WTC11 (cell line): Measurements from ENCODE around the gene FRMD6. TPM values are rescaled to one million over a fixed set of nuclear protein-coding genes. Genes with fewer than 3 reads are reported as not detected.
"Not testable (repeated sequence)": the region's sequence is repeated elsewhere in the genome, so short reads cannot be mapped to it uniquely, and the experiment has no call there.

Source experiments
- ATAC-seq: fragments of 200-7000 bp; cut with Tn5 transposase; 2 replicates; pipeline ENCODE4 v1.10.0; 2021; ENCODE audit warnings: mild to moderate bottlenecking, moderate library complexity
- CTCF ChIA-PET: fragments of 300-600 bp; sonication (Branson Sonifier 250); formaldehyde crosslinking; loops from one replicate; lab custom pipeline; 2021; ENCODE audit warnings: antibody characterized with exemption; lab: Charles Lee
- POLR2A ChIA-PET: fragments of 350-600 bp; sonication (Branson Sonifier 250); formaldehyde crosslinking; loops from one replicate; lab custom pipeline; 2021; ENCODE audit warnings: antibody characterized with exemption; lab: Charles Lee
- DNase-seq: peaks from one replicate; pipeline ENCODE4 v3.0.0; 2021; ENCODE audit warnings: low spot score
- H3K27ac Mint-ChIP-seq: 2 replicates; pipeline ENCODE4 v1.8.0; 2021; ENCODE audit warnings: mixed read lengths
- H3K27me3 Mint-ChIP-seq: 2 replicates; pipeline ENCODE4 v1.8.0; 2021; ENCODE audit warnings: low read depth, mild to moderate bottlenecking, moderate library complexity, mixed read lengths
- H3K36me3 Mint-ChIP-seq: 2 replicates; pipeline ENCODE4 v1.8.0; 2021; ENCODE audit warnings: mixed read lengths
- H3K4me1 Mint-ChIP-seq: 2 replicates; pipeline ENCODE4 v1.8.0; 2022; ENCODE audit warnings: mixed read lengths
- H3K4me3 Mint-ChIP-seq: 2 replicates; pipeline ENCODE4 v1.8.0; 2021; ENCODE audit warnings: mild to moderate bottlenecking, moderate library complexity, mixed read lengths
- H3K9me3 Mint-ChIP-seq: 2 replicates; pipeline ENCODE4 v1.8.0; 2021; ENCODE audit warnings: mixed read lengths
- ATF1 ChIP-seq: sonication (generic); formaldehyde crosslinking; IDR thresholded peaks from 2 replicates; pipeline ENCODE4 v1.8.1; 2023; ENCODE audit warnings: mild to moderate bottlenecking, moderate library complexity, missing genetic modification reagents
- EMX1 ChIP-seq: fragments of 250-450 bp; sonication (Bioruptor Pico); IDR thresholded peaks from 2 replicates; pipeline ENCODE4 v1.8.0; 2021; ENCODE audit warnings: mild to moderate bottlenecking
- ETV6 ChIP-seq: sonication (generic); formaldehyde crosslinking; IDR thresholded peaks from 2 replicates; pipeline ENCODE4 v1.8.1; 2022; ENCODE audit warnings: mild to moderate bottlenecking, missing genetic modification reagents
- FOXJ3 ChIP-seq: sonication (generic); formaldehyde crosslinking; IDR thresholded peaks from 2 replicates; pipeline ENCODE4 v1.9.0; 2021; ENCODE audit warnings: missing genetic modification reagents, mild to moderate bottlenecking, borderline replicate concordance
- FOXK1 ChIP-seq: sonication (generic); formaldehyde crosslinking; IDR thresholded peaks from 2 replicates; pipeline ENCODE4 v1.8.0; 2022; ENCODE audit warnings: mild to moderate bottlenecking, moderate library complexity, missing genetic modification reagents
- GTF2I ChIP-seq: fragments of 250-450 bp; sonication (Bioruptor Pico); conservative IDR thresholded peaks from 2 replicates; pipeline ENCODE4 v1.4.0; 2021; ENCODE audit warnings: mild to moderate bottlenecking
- JUN ChIP-seq: sonication (generic); formaldehyde crosslinking; IDR thresholded peaks from 2 replicates; pipeline ENCODE4 v1.8.0; 2023; ENCODE audit warnings: mild to moderate bottlenecking, missing genetic modification reagents
- MXD4 ChIP-seq: fragments of 250-450 bp; sonication (Bioruptor Pico); IDR thresholded peaks from 2 replicates; pipeline ENCODE4 v1.8.0; 2021; ENCODE audit warnings: mild to moderate bottlenecking, moderate library complexity, borderline replicate concordance
- NR3C1 ChIP-seq: sonication (generic); formaldehyde crosslinking; conservative IDR thresholded peaks from 2 replicates; pipeline ENCODE4 v1.8.1; 2023; ENCODE audit warnings: low read depth, mild to moderate bottlenecking, missing genetic modification reagents
- OVOL2 ChIP-seq: fragments of 250-450 bp; sonication (Bioruptor Pico); IDR thresholded peaks from 2 replicates; pipeline ENCODE4 v1.9.0; 2021; ENCODE audit warnings: mild to moderate bottlenecking, borderline replicate concordance
- SP1 ChIP-seq: sonication (generic); formaldehyde crosslinking; conservative IDR thresholded peaks from 2 replicates; pipeline ENCODE4 v1.8.1; 2022; ENCODE audit warnings: missing genetic modification reagents
- total RNA-seq: library from RNA; stranded (reverse); gene quantifications from 3 replicates; pipeline ENCODE4 v1.2.3, GENCODE V29; 2021
- TF ChIP-seq, protein P1 (sequence below): sonication (generic); formaldehyde crosslinking; IDR thresholded peaks from 2 replicates; pipeline ENCODE4 v1.8.1; 2022; ENCODE audit warnings: low read depth, mild to moderate bottlenecking, moderate library complexity, missing genetic modification reagents, borderline replicate concordance
- TF ChIP-seq, protein P2 (sequence below): sonication (generic); formaldehyde crosslinking; IDR thresholded peaks from 2 replicates; pipeline ENCODE4 v1.8.0; 2022; ENCODE audit warnings: mild to moderate bottlenecking, missing genetic modification reagents
- TF ChIP-seq, protein P3 (sequence below): sonication (generic); formaldehyde crosslinking; IDR thresholded peaks from 2 replicates; pipeline ENCODE4 v1.8.0; 2023; ENCODE audit warnings: mild to moderate bottlenecking, missing genetic modification reagents
- TF ChIP-seq, protein P4 (sequence below): fragments of 250-450 bp; sonication (Bioruptor Pico); conservative IDR thresholded peaks from 2 replicates; pipeline ENCODE4 v1.9.0; 2021; ENCODE audit warnings: mild to moderate bottlenecking
- TF ChIP-seq, protein P5 (sequence below): sonication (generic); formaldehyde crosslinking; IDR thresholded peaks from 2 replicates; pipeline ENCODE4 v1.8.1; 2022; ENCODE audit warnings: missing genetic modification reagents, borderline replicate concordance
- TF ChIP-seq, protein P6 (sequence below): sonication (generic); formaldehyde crosslinking; IDR thresholded peaks from 2 replicates; pipeline ENCODE4 v1.8.0; 2022; ENCODE audit warnings: mild to moderate bottlenecking, missing genetic modification reagents
- TF ChIP-seq, protein P7 (sequence below): fragments of 250-450 bp; sonication (Bioruptor Pico); IDR thresholded peaks from 2 replicates; pipeline ENCODE4 v1.9.0; 2021; ENCODE audit warnings: moderate library complexity, mild to moderate bottlenecking, inconsistent platforms, borderline replicate concordance

Gene FRMD6
- total RNA-seq, 1 experiment from 2014 or later: 21.8 TPM

DNA sequence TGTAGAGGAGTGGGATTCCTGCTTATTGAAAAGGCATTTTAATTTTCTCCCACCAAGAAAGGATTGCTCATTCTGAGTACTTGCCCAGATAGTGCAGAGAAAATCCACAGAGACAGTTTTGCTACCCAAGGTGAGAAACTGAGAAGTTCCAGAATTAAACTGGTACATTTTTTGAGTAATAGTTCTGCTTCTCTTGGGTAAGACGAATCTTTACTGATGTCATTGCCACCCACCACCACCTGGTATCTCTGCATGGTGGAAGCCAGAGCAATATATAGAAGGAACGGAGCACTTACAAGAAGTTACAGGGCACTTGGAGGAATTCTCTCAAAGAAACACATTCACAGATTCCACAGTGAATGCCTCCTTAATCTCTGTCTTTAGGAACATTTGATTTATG lies 20.7 kb upstream of the FRMD6 start:
- TF ChIP-seq SP1 (CRISPR knock-in tag) (no peak), NR3C1 (CRISPR knock-in tag) (no peak), GTF2I (CRISPR knock-in tag) (no peak), EMX1 (no peak)
- TF ChIP-seq, protein P1, sequence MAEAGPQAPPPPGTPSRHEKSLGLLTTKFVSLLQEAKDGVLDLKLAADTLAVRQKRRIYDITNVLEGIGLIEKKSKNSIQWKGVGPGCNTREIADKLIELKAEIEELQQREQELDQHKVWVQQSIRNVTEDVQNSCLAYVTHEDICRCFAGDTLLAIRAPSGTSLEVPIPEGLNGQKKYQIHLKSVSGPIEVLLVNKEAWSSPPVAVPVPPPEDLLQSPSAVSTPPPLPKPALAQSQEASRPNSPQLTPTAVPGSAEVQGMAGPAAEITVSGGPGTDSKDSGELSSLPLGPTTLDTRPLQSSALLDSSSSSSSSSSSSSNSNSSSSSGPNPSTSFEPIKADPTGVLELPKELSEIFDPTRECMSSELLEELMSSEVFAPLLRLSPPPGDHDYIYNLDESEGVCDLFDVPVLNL (CRISPR knock-in tag): no peak
- TF ChIP-seq, protein P2, sequence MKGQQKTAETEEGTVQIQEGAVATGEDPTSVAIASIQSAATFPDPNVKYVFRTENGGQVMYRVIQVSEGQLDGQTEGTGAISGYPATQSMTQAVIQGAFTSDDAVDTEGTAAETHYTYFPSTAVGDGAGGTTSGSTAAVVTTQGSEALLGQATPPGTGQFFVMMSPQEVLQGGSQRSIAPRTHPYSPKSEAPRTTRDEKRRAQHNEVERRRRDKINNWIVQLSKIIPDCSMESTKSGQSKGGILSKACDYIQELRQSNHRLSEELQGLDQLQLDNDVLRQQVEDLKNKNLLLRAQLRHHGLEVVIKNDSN (CRISPR knock-in tag): no peak
- TF ChIP-seq, protein P3, sequence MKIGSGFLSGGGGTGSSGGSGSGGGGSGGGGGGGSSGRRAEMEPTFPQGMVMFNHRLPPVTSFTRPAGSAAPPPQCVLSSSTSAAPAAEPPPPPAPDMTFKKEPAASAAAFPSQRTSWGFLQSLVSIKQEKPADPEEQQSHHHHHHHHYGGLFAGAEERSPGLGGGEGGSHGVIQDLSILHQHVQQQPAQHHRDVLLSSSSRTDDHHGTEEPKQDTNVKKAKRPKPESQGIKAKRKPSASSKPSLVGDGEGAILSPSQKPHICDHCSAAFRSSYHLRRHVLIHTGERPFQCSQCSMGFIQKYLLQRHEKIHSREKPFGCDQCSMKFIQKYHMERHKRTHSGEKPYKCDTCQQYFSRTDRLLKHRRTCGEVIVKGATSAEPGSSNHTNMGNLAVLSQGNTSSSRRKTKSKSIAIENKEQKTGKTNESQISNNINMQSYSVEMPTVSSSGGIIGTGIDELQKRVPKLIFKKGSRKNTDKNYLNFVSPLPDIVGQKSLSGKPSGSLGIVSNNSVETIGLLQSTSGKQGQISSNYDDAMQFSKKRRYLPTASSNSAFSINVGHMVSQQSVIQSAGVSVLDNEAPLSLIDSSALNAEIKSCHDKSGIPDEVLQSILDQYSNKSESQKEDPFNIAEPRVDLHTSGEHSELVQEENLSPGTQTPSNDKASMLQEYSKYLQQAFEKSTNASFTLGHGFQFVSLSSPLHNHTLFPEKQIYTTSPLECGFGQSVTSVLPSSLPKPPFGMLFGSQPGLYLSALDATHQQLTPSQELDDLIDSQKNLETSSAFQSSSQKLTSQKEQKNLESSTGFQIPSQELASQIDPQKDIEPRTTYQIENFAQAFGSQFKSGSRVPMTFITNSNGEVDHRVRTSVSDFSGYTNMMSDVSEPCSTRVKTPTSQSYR (CRISPR knock-in tag): no peak
- TF ChIP-seq, protein P4, sequence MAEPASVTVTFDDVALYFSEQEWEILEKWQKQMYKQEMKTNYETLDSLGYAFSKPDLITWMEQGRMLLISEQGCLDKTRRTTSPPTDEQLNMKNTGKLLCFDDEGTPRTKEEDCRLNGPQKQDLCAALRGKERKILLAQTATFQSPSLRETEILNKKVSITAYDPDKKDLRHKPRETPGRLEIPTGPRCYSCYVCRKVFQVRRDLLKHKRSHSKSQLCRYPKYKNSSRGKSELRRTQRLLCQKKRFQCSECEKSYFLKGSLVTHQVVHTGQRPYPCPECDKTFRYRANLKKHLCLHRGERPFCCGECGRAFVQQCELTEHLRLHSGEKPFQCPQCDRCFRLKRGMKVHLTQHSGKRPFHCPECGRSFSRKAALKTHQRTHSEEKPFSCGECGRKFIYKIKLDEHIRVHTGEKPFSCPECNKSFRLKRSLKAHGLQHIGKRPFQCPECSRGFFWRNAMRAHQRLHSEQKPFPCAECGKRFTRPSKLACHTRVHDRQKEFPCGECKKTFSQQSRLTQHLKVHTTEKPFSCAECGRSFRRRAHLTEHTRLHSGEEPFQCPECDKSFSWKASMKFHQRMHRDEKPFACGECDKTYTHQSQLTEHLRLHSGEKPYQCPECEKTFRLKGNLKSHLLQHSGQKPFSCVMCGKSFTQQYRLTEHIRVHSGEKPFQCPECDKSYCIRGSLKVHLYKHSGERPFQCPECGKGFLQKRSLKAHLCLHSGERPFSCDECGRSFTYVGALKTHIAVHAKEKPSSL (CRISPR knock-in tag): no peak
- TF ChIP-seq, all 79 proteins: peak for 0

DNA sequence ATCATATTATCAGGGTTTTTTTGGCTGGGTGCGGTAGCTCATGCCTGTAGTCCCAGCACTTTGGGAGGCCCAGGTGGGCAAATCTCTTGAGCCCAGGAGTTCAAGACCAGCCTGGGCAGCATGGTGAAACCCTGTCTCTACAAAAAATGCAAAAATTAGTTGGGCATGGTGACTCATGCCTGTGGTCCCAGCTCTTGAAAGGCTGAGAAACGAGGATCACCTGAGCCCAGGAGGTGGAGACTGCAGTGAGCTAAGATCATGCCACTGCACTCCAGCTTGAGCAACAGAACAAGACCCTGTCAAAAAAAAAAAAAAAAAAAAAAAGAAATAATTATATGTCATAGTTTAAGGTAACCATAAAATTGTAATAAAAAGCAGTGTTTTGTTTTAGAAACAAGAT lies 18.4 kb upstream of the FRMD6 start:
- CTCF ChIA-PET, DNase-seq, H3K36me3 Mint-ChIP-seq, H3K9me3 Mint-ChIP-seq, ATAC-seq, H3K27me3 Mint-ChIP-seq, H3K4me3 Mint-ChIP-seq, POLR2A ChIA-PET, H3K27ac Mint-ChIP-seq: not testable (repeated sequence)
- peaks cover 12% of the 10 kb centered on the region for H3K4me1 Mint-ChIP-seq

More for the DNA sequence above, 20.7 kb upstream of the FRMD6 start:
- no peak overlapping the region for H3K4me3 Mint-ChIP-seq
- DNase-seq: no peak
- no peaks in the 10 kb centered on the region; the same call in 1 of the 2 replicates for H3K27me3 Mint-ChIP-seq
- no peak for ATAC-seq
- POLR2A ChIA-PET: no interaction called here
- no peaks in the 10 kb centered on the region for H3K36me3 Mint-ChIP-seq
- peaks cover 8% of the 10 kb centered on the region for H3K9me3 Mint-ChIP-seq
- no peak overlapping the region for H3K27ac Mint-ChIP-seq
- CTCF ChIA-PET: no interaction called here
- H3K4me1 Mint-ChIP-seq: 0 out of 2 replicates have a peak, but pooled peaks cover under 1% of the 10 kb centered on the region

DNA sequence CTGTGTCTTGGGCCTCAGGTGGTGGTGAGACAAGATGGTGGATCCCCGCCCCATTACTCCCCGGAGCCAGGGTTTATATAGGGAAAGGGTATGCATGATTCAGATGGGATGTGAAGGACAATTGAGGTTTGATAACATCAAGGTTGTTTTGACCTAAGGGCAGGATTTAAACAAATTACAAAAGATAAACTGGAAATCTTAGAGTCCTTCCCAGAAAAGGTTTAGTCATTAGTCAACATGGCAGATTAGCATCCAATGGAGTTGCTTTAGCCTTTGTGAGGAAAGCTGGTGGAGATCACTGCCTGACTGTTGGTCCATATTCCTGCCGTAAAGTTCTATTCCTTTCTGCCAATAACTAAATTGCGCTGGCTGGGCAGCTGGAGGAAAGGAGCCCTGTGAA lies 15.6 kb upstream of the FRMD6 start:
- Mint-ChIP-seq H3K36me3 (no peaks in the 10 kb centered on the region), H3K9me3 (peaks cover 8% of the 10 kb centered on the region), H3K27me3 (no peaks in the 10 kb centered on the region), H3K4me3 (no peak overlapping the region), H3K4me1 (peaks cover 15% of the 10 kb centered on the region), H3K27ac (no peak overlapping the region)
- CTCF ChIA-PET: interaction anchor here (2.1 kb wide), 1 partner anchor 16 kb away, joined by 8 read pairs; the partner anchor contains the start of gene FRMD6
- DNase-seq (no peak), ATAC-seq (no peak)
- POLR2A ChIA-PET: no interaction called here
- TF ChIP-seq ETV6 (CRISPR knock-in tag) (no peak), FOXK1 (CRISPR knock-in tag) (no peak), MXD4 (no peak), FOXJ3 (CRISPR knock-in tag) (no peak), OVOL2 (CRISPR knock-in tag) (no peak), ATF1 (CRISPR knock-in tag) (no peak), JUN (CRISPR knock-in tag) (no peak)
- TF ChIP-seq, protein P3 (CRISPR knock-in tag): no peak
- TF ChIP-seq, protein P5, sequence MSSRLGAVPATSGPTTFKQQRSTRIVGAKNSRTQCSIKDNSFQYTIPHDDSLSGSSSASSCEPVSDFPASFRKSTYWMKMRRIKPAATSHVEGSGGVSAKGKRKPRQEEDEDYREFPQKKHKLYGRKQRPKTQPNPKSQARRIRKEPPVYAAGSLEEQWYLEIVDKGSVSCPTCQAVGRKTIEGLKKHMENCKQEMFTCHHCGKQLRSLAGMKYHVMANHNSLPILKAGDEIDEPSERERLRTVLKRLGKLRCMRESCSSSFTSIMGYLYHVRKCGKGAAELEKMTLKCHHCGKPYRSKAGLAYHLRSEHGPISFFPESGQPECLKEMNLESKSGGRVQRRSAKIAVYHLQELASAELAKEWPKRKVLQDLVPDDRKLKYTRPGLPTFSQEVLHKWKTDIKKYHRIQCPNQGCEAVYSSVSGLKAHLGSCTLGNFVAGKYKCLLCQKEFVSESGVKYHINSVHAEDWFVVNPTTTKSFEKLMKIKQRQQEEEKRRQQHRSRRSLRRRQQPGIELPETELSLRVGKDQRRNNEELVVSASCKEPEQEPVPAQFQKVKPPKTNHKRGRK (CRISPR knock-in tag): no peak
- TF ChIP-seq, protein P6, sequence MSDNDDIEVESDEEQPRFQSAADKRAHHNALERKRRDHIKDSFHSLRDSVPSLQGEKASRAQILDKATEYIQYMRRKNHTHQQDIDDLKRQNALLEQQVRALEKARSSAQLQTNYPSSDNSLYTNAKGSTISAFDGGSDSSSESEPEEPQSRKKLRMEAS (CRISPR knock-in tag): no peak
- TF ChIP-seq, protein P7, sequence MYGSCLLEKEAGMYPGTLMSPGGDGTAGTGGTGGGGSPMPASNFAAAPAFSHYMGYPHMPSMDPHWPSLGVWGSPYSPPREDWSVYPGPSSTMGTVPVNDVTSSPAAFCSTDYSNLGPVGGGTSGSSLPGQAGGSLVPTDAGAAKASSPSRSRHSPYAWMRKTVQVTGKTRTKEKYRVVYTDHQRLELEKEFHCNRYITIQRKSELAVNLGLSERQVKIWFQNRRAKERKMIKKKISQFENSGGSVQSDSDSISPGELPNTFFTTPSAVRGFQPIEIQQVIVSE (CRISPR knock-in tag): no peak
